Osteocyte (in vitro differentiated cells): ENCODE results near the gene RNF213. TPM values are rescaled to one million over a fixed set of nuclear protein-coding genes. Genes with fewer than 3 reads are reported as not detected.
"Not testable (repeated sequence)": the region's sequence is repeated elsewhere in the genome, so short reads cannot be mapped to it uniquely, and the experiment has no call there.

Experiments
- DNase-seq: peaks from one replicate; pipeline ENCODE4 v3.0.0; 2021; ENCODE audit warnings: mixed read lengths; ENCODE audit not compliant: unreplicated experiment; ENCODE audit errors: extremely low spot score
- H3K27ac Mint-ChIP-seq: one replicate; pipeline ENCODE4 v1.8.0; 2021; ENCODE audit warnings: mild to moderate bottlenecking, mixed read lengths; ENCODE audit not compliant: unreplicated experiment
- H3K27me3 Mint-ChIP-seq: one replicate; pipeline ENCODE4 v1.8.0; 2021; ENCODE audit warnings: mixed read lengths; ENCODE audit not compliant: unreplicated experiment
- H3K36me3 Mint-ChIP-seq: one replicate; pipeline ENCODE4 v1.8.0; 2021; ENCODE audit warnings: mixed read lengths; ENCODE audit not compliant: unreplicated experiment
- H3K4me1 Mint-ChIP-seq: one replicate; pipeline ENCODE4 v1.8.0; 2021; ENCODE audit warnings: mixed read lengths; ENCODE audit not compliant: unreplicated experiment
- H3K4me3 Mint-ChIP-seq: one replicate; pipeline ENCODE4 v1.8.0; 2021; ENCODE audit warnings: mild to moderate bottlenecking, moderate library complexity, mixed read lengths; ENCODE audit not compliant: unreplicated experiment
- H3K9me3 Mint-ChIP-seq: one replicate; pipeline ENCODE4 v1.8.0; 2021; ENCODE audit warnings: mixed read lengths; ENCODE audit not compliant: unreplicated experiment
- total RNA-seq: library from RNA; stranded (reverse); gene quantifications from 2 replicates; pipeline ENCODE4 v1.2.1, GENCODE V29; 2021
- TF ChIP-seq, protein P1 (sequence below): fragments of 200-600 bp; sonication (generic); IDR thresholded peaks from 2 replicates; pipeline ENCODE4 v1.5.0; 2021; ENCODE audit warnings: antibody characterized with exemption, mild to moderate bottlenecking, moderate library complexity

The RNF213 gene
- total RNA-seq, 1 donor from 2014 or later, result 106 TPM

DNA sequence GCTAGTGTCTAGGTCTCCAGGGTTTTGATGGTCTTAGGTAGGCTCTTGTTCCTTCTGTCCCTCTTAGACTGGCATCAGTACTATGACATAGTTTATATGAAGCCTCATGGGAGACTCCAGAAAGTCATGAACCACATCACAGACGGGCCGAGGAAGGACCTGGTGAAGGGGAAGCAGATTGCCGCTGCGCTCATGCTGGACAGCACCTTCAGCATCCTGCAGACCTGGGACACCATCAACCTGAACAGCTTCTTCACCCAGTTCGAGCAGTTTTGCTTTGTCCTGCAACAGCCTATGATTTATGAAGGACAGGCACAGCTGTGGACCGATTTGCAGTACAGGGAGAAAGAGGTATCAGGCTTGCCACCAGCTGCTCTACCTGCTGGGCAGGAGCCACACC lies 34.0 kb downstream of the RNF213 start:
- no peak overlapping the region for H3K4me3 Mint-ChIP-seq
- H3K9me3 Mint-ChIP-seq, result peaks cover 2% of the 10 kb centered on the region

GRCh38 chr17:80295146-80295545 lies 34.5 kb downstream of the RNF213 start:
- H3K36me3 Mint-ChIP-seq, result peaks cover 57% of the 10 kb centered on the region

More for the DNA sequence above, 34.0 kb downstream of the RNF213 start:
- peaks cover 53% of the 10 kb centered on the region for H3K36me3 Mint-ChIP-seq
- H3K27me3 Mint-ChIP-seq, result no peaks in the 10 kb centered on the region
- H3K4me1 Mint-ChIP-seq, result no peaks in the 10 kb centered on the region
- TF ChIP-seq, protein P1, sequence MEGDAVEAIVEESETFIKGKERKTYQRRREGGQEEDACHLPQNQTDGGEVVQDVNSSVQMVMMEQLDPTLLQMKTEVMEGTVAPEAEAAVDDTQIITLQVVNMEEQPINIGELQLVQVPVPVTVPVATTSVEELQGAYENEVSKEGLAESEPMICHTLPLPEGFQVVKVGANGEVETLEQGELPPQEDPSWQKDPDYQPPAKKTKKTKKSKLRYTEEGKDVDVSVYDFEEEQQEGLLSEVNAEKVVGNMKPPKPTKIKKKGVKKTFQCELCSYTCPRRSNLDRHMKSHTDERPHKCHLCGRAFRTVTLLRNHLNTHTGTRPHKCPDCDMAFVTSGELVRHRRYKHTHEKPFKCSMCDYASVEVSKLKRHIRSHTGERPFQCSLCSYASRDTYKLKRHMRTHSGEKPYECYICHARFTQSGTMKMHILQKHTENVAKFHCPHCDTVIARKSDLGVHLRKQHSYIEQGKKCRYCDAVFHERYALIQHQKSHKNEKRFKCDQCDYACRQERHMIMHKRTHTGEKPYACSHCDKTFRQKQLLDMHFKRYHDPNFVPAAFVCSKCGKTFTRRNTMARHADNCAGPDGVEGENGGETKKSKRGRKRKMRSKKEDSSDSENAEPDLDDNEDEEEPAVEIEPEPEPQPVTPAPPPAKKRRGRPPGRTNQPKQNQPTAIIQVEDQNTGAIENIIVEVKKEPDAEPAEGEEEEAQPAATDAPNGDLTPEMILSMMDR, result no peak
- no peak overlapping the region for H3K27ac Mint-ChIP-seq
- no peak for DNase-seq

DNA sequence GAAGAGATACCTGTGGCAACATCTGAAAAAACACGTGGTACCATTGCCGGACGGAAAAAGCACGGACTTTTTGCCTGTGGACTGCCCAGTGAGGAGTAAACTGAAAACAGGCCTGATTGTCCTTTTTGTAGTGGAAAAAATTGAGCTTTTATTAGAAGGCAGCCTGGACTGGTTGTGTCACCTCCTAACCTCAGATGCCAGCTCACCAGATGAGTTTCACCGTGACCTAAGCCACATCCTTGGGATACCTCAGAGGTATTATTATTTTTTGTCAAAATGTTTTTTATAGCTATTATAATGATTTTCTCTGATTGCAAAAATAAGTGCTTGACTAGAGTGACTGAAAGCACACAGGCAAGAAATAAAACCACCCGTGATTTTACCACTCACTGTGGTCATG lies 34.9 kb downstream of the RNF213 start:
- Mint-ChIP-seq H3K4me1 (no peaks in the 10 kb centered on the region), H3K9me3 (peaks cover 3% of the 10 kb centered on the region), H3K36me3 (peaks cover 57% of the 10 kb centered on the region), H3K27me3 (no peaks in the 10 kb centered on the region), H3K27ac (no peak overlapping the region), H3K4me3 (no peak overlapping the region)
- no peak for DNase-seq
- TF ChIP-seq, protein P1, result no peak

More at GRCh38 chr17:80295146-80295545, 34.5 kb downstream of the RNF213 start:
- no peaks in the 10 kb centered on the region for H3K27me3 Mint-ChIP-seq
- H3K9me3 Mint-ChIP-seq, result peaks cover 3% of the 10 kb centered on the region
- no peak overlapping the region for H3K27ac Mint-ChIP-seq
- no peak overlapping the region for H3K4me3 Mint-ChIP-seq
- H3K4me1 Mint-ChIP-seq, result no peaks in the 10 kb centered on the region
- TF ChIP-seq, protein P1, result no peak
- no peak for DNase-seq

GRCh38 chr17:80296221-80296620 lies 35.6 kb downstream of the RNF213 start:
- Mint-ChIP-seq H3K27ac (no peak overlapping the region), H3K36me3 (peaks cover 62% of the 10 kb centered on the region), H3K4me1 (no peaks in the 10 kb centered on the region), H3K9me3 (peaks cover 3% of the 10 kb centered on the region), H3K27me3 (no peaks in the 10 kb centered on the region), H3K4me3 (no peak overlapping the region)
- TF ChIP-seq, protein P1, result no peak
- DNase-seq, result no peak

GRCh38 chr17:80297996-80298560 lies 37.4 kb downstream of the RNF213 start:
- H3K9me3 Mint-ChIP-seq, result peaks cover 7% of the 10 kb centered on the region
- H3K4me1 Mint-ChIP-seq, result no peaks in the 10 kb centered on the region
- H3K36me3 Mint-ChIP-seq, result peaks cover 61% of the 10 kb centered on the region
- no peak overlapping the region for H3K27ac Mint-ChIP-seq
- H3K4me3 Mint-ChIP-seq, result no peak overlapping the region
- no peak for DNase-seq
- TF ChIP-seq, protein P1, result no peak
- H3K27me3 Mint-ChIP-seq, result no peaks in the 10 kb centered on the region

DNA sequence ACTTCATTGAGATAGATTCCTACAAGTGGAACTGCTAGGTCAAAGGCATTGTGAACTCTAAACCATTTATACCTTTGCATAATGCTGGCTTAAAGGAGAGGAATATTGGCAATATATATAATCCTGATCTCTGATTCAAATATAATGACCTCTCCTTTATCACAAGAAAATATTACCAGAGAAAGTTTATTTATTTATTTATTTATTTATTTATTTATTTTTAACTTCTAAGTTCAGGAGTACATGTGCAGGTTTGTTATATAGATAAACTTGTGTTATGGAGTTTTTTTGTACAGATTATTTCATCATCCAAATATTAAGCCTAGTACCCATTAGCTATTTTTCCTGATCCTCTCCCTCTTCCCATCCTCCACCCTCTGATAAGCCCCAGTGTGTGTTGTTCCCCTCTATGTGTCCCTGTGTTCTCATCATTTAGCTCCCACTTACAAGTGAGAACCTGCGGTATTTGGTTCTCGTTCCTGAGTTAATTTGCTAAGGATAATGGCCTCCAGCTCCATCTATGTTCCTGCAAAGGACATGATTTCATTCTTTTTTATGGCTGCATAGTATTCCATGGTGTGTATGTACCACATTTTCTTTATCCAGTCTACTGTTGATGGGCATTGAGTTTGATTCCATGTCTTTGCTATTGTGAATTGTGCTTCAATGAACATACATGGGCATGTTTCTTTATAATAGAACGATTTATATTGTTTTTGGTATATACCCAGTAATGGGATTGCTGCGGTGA lies 38.9 kb downstream of the RNF213 start:
- H3K4me1 Mint-ChIP-seq, H3K27me3 Mint-ChIP-seq, H3K4me3 Mint-ChIP-seq, H3K9me3 Mint-ChIP-seq, DNase-seq, H3K27ac Mint-ChIP-seq: not testable (repeated sequence)
- H3K36me3 Mint-ChIP-seq, result peaks cover 67% of the 10 kb centered on the region

- peaks cover 67% of the 10 kb centered on the region for H3K36me3 Mint-ChIP-seq
- H3K9me3 Mint-ChIP-seq, H3K4me1 Mint-ChIP-seq, DNase-seq, H3K4me3 Mint-ChIP-seq, H3K27me3 Mint-ChIP-seq, H3K27ac Mint-ChIP-seq: not testable (repeated sequence)
Observed at GRCh38 chr17:80300756-80301155, 40.1 kb downstream of the RNF213 start.
